COLO668 (cell line): Measurements from ENCODE around the gene ARMC5.
"Not testable (repeated sequence)": the region's sequence is repeated elsewhere in the genome, so short reads cannot be mapped to it uniquely, and the experiment has no call there.

ENCODE experiments used
- DNase-seq: peaks from one replicate; lab custom pipeline; 2025; ENCODE audit not compliant: unreplicated experiment; lab: John Stamatoyannopoulos, UW

The ARMC5 gene

DNA sequence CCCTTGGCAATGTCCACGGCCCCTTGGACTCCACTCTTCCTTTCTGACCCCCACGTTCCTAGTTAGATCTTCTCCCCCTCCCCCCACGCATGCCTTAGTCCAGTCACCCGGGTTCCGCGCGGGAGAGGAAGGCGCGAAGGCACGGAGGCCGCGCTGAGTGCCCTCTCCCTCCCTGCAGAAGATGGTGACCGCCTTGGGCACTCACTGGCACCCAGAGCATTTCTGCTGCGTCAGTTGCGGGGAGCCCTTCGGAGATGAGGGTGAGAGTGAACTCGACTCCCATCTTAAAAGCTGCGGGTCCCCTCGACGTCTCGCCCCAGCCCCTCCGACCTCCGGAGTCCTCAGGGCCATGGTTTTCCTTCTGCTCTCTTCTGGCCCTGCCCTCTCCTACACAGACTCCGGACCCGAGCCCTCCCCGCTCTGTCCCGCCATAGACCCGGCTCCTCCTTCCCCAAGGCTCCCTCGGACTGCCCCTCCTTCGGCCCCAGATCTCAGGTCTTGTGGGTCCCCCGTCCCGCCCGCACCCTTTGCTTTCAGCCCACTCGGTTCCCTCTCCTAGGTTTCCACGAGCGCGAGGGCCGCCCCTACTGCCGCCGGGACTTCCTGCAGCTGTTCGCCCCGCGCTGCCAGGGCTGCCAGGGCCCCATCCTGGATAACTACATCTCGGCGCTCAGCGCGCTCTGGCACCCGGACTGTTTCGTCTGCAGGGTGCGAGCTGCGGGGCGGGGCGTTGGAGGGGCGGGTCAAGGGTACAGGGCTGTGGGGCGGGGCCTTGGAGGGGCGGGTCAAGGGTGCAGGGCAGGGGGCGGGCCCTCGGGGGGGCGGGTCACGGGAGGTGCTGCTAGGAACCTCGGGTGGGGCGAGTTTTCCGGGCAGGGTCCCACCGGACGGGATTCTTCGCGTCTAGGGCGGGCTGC, 17.3 kb downstream of the ARMC5 start:
- peak; percentile 84 for DNase-seq

DNA sequence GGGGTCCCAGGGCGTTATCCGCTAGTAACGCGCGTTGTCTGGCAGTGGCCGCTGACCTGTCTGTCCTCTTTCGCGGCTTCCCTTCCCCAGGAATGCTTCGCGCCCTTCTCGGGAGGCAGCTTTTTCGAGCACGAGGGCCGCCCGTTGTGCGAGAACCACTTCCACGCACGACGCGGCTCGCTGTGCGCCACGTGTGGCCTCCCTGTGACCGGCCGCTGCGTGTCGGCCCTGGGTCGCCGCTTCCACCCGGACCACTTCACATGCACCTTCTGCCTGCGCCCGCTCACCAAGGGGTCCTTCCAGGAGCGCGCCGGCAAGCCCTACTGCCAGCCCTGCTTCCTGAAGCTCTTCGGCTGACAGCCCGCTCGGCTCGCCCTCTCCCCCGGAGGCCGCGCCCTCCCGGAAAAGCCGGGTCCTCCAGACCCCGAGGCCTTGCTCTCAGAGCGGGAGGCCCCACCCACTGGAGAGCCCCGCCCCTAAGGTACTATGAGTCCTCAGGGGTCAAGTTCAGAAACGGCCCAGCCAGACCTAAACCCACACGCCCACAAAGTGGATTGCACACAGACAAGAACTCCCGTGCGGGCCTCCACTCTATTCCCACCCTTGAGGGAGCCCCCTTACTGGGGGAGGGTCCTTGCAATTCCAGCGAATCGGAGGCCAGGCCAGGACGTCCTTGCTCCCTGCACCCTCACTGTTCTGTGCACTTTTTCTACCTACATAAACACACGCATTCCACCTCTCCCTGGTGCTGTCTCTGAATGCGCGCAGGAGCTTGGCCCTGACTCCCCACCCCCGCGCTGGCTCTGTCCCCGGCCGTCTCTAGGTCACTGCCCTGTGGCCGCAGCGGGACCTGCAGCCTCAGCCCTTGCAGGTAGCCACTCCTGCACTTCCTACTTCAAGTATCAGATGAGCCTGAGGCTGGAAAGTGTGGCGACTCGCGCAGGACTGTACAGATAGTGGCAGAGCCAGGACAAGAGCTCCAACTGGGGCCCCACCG, 18.2 kb downstream of the ARMC5 start:
- DNase-seq: peak; percentile 68

DNA sequence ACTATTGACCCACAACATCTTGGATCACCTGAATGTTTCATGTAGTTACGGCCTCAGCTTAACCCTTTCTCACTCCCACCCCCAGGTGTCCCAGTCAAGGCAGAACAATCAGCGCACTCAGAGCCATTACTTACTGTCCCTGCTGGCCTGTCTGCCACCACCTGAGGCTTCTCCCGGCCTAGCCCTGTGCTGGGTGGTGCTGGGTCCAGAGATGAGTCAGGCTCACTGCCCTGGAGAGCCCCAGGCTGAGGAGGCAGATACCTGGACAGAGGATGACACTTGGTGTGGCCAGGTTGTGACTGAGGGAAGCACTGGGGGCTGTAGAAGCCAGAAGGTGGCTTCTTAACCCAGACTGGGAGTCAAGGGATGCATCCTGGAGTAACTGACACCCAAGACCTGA, 19.7 kb downstream of the ARMC5 start:
- no peak for DNase-seq

DNA sequence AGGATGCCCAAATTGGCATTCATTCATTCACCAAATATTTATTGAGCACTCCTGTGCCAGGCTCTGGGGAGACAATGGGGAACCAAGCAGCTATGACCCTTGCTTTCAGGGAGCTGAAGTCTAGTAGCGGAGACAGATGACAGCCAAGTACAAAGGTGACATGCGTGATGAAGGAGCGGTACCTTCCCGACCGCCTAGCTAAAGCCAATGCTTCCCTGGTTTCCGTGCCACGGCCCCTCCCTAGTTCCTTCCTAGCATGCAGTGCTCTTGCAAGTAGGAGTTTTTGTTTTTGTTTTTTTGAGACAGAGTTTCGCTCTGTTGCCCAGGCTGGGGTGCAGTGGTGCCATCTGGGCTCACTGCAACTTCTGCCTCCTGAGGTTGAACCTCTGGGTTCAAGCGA, 20.4 kb downstream of the ARMC5 start:
- DNase-seq: no peak

DNA sequence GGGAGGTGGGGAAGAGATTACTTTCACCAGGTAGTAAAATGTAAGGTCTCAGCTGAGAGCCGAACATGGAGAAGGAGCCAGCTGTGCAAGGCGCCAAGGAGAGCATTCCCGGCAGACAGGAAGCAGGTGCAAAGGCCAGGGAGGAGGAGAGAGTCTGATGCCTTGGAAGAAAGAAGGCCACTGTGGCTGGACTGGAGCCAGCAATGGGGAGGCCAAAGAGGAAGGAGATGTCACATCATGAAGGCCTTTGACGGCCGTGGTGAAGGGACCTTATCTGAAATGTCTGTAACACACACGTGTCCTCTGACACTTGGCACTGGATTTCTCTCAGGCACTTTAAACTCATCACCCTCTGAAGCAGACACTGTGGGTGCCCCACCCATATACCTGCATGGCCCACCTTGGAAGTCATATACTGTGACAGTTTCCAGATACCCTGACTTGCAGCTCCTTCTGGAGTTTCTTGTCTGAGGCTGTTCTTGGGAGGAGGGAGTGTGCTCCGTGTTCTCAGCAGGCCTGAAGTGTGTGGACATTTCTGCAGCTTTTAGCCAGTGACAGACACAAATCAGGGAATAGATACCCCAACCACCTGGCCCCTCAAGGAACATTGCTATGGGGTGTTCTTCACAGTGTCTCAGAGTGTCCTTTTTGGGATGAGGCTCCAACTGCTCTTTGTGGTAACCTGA, 21.7 kb downstream of the ARMC5 start:
- DNase-seq: no peak

DNA sequence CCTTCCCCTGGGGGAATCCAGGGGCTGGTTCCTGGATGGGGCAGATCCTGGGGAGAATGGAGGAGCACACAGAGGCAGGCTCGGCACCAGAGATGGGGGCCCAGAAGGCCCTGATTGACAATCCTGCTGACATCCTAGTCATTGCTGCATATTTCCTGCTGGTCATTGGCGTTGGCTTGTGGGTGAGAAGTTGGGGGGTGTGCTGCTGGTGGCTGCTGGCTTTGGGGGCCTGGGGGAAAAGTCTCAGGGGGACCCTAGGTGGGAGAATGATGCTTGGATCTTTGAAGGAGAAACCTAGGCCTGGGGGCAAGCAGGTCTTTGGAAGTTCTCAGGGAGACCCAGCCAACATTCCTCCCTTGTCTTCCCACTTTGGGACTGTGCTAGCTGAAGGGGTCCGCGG, 23.8 kb downstream of the ARMC5 start, which contains the start of gene SLC5A2:
TSS of gene SLC5A2 (plus strand) at position 43 of the 400 bp plus-strand sequence. CDS start at position 57, 14 bp downstream.
- DNase-seq: no peak

DNA sequence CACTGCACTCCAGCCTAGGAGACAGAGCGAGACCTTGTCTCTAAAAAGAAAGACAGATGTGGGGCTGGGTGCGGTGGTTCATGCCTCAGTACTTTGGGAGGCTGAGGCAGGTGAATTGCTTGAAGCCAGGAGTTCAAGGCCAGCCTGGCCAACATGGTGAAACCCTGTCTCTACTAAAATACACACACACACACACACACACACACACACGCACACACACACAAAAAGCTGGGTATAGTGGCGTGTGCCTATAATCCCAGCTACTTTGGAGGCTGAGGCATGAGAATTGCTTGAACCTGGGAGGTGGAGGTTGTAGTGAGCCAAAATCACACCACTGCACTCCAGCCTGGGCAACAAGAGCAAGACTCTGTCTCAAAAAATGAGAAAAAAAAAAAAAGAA, 24.7 kb downstream of the ARMC5 start:
- DNase-seq: not testable (repeated sequence)

DNA sequence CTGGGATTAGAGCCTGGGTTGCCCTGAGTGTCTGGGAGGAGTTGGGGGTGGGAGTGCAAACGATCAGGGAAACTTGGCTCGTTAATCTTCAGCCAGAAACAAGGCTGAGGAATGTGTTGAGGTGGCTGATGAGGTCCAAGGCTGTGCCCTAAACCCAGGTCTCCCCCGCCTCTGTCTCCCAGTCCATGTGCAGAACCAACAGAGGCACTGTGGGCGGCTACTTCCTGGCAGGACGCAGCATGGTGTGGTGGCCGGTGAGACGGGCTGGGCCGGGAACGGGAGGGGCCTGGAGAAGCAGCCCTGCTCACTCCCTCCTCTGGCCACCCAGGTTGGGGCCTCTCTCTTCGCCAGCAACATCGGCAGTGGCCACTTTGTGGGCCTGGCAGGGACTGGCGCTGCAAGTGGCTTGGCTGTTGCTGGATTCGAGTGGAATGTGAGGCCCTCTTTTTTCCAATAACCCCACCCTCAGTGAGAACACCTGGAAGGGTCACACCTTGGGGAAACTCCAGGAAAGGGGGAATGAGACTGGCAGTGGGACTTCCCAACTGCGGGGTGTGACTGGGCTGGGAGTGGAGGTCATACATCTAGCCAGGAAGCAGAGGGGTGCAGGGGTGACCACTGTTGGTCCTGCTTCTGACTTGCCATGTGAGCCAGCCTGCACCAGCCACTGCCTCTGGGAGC, 25.3 kb downstream of the ARMC5 start:
- no peak for DNase-seq

DNA sequence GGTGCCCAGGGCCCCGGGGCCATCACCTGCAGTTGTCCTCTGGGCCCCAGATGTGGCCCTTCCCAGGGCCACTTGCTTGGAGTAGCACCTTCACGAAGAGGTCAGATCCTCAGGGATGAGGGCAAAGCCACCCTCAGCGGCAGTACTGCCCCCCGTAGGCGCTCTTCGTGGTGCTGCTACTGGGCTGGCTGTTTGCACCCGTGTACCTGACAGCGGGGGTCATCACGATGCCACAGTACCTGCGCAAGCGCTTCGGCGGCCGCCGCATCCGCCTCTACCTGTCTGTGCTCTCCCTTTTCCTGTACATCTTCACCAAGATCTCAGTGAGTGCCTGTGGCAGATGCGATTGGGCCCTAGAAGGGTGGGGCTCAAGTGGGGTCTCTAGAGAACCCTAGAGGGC, 26.3 kb downstream of the ARMC5 start:
- no peak for DNase-seq

DNA sequence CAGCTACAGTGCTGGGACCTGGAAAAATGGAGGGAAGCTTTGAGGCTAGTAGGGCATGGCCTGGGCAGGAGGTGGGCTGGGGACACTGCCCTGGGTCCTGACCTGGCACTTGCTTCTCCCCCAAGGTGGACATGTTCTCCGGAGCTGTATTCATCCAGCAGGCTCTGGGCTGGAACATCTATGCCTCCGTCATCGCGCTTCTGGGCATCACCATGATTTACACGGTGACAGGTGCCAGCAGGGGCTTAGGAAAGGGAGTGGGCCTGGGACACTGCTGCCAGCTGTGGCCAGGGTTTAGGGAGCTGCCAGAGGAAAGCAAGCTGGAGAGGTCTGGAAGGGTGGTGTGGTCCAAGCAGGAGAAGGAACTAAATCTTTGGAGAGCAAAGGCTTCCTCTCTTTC, 26.7 kb downstream of the ARMC5 start:
- DNase-seq: no peak

DNA sequence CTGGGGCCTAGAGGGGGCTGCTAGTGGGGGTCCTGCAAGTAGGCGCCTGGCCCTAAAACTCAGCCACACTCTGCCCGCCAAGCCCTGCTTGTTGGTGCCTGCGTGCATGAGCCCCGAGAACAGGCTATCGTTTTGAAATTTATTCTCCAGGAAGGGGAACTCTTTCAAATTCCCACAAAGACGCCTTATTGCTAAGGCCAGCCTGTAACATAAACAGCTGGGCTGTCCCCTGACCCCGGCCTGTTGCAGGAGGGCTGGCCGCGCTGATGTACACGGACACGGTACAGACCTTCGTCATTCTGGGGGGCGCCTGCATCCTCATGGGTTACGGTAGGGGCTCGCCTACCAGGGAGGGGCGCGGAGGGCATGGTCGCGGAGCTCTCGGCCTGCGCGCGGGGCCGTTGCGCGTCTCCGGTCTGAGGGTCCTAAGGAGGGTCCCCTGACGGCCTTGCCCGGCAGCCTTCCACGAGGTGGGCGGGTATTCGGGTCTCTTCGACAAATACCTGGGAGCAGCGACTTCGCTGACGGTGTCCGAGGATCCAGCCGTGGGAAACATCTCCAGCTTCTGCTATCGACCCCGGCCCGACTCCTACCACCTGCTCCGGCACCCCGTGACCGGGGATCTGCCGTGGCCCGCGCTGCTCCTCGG, 27.9 kb downstream of the ARMC5 start:
- DNase-seq: no peak

DNA sequence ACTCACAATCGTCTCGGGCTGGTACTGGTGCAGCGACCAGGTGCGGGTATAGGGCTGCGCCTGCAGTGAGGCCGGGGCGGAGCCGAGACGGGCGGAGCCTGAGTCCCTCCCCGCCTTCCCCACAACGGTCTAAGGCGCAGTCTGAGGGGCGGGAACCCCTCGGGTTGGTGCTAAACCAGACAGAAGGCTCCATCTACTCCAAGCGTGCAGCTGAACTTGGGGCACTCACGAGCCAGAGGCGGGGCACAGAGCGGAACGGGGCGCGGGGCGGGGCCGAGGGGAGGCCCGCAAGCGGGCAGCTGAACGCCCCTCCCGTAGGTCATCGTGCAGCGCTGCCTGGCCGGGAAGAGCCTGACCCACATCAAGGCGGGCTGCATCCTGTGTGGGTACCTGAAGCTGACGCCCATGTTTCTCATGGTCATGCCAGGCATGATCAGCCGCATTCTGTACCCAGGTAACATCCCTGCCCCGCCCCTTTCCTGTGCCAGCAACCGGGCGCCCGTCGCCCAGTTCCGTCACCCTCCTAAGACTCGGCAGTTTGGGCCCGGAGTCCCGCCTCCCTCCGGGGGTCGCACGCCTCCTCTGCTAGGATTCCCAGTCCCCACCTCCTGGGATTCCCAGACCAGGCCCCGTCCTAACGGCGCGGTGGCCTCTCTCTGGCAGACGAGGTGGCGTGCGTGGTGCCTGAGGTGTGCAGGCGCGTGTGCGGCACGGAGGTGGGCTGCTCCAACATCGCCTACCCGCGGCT, 28.6 kb downstream of the ARMC5 start:
- DNase-seq: peak; percentile 66

DNA sequence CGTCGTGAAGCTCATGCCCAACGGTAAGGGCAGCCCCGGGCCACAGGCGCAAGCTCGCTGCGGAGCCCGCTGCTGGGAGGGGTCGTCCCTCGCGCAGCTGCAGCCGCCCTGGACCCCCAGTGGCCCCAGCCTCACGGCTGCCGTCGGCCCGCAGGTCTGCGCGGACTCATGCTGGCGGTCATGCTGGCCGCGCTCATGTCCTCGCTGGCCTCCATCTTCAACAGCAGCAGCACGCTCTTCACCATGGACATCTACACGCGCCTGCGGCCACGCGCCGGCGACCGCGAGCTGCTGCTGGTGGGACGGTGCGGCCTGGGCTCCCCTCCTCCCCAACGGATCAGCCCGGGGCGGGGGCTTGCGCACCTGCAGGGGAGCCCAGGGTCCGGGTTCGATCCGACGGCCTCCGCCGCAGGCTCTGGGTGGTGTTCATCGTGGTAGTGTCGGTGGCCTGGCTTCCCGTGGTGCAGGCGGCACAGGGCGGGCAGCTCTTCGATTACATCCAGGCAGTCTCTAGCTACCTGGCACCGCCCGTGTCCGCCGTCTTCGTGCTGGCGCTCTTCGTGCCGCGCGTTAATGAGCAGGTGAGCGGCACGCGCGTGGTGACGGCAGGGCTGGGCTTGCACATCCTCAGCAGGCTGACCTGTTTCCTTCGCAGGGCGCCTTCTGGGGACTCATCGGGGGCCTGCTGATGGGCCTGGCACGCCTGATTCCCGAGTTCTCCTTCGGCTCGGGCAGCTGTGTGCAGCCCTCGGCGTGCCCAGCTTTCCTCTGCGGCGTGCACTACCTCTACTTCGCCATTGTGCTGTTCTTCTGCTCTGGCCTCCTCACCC, 29.4 kb downstream of the ARMC5 start:
- DNase-seq: no peak

DNA sequence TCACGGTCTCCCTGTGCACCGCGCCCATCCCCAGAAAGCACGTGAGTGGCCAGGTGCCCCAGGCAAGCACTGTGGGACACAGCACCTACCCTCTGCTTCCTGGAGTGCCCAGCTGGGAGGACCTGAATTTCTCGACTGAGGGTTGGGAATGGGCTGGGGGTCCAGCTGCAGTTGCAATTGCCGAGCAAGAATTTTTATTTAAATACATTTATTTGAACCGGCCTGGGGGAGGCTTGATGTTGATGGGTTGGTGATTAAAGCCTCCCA, 29.9 kb downstream of the ARMC5 start:
- DNase-seq: no peak

DNA sequence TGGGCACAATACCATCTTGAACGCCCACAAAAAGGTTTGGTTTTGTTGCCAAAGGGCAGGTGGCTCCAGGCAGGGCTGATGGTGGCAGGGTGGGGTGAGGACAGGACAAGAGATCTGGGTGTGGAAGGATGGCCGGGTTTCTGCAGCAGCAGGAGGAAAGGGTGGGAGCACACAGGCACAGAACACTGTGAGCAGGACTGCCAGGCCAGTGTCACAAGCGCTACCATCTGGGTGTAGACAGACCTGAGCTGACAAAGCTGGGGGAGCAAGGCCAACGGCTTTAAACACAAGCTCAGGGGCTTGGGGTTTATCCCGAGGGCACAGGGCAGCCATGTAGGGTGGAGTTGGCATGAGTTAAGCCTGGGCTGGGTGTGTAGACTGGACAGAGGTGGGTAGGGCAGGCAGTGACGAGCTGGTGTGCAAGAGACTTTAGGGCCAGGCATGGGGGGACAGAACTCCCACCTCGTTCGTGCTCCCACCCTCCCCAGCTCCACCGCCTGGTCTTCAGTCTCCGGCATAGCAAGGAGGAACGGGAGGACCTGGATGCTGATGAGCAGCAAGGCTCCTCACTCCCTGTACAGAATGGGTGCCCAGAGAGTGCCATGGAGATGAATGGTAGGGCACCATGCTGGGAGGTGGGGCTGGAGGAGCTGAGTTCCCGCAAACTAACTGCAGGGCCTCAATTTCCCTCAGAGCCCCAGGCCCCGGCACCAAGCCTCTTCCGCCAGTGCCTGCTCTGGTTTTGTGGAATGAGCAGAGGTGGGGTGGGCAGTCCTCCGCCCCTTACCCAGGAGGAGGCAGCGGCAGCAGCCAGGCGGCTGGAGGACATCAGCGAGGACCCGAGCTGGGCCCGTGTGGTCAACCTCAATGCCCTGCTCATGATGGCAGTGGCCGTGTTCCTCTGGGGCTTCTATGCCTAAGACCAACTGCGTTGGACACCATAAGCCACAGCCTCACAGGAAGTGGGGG, 30.6 kb downstream of the ARMC5 start:
- DNase-seq: no peak

DNA sequence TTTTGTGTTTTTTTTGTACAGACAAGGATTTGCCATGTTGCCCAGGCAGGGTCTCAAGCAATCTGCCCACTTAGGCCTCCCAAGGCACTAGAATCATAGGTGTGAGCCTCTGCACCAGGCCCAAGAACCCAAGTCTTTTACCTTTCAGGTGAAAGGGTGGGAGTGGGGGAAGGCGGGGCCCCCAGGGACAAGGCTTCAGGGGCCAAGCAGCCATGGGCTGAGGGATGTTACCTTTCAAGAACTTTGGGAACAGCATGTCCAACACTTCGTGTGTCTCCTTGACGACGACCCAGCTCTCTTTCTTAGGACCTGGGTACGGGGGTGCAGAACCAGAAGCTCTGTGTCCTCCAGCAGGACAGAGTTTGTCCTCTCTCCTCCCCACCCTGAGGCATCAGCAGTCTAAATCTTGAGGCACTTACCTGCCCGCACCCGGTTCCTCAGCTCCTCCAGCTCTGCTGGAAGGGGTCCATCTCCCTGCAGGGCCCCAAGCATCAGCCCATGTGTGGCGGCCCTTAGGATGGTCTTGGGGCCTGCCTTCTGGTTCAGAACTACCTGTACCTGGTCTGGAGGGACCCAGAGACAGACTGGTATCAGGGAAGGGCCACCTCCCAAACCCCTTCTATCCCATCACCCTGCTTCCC, 32.6 kb downstream of the ARMC5 start:
- DNase-seq: no peak

DNA sequence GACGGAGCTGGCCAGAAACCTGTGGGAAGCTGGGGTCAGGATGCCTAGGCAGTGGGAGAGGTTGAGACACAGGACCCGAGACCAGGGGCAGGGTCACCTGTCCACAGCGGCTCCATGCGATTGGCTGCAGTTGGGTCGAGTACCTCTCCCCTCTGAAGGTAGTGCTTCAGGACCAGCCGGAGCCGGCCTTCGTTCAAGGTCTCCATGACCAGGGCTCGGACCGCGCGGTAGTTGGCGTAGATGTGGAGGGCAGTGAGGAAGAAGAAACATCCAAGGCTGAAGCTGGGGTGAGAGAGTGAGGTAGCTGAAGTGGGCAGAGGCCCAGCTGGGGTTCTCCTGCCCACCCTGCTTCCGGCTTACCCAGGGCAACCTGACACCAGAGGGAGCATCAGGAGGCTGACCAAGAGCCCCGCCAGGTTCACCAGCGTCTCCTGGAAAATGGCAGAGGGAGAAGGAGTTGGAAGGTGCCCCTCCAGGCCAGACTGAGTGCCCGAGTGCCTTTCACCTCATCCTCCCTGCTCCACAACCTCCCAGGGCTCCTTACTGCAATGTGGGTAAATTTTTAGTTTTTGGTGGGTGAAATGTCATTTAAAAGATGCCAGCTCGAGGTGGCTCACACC, 34.3 kb downstream of the ARMC5 start:
- no peak for DNase-seq
